ENCODE measurements around the gene TRIM32.

GRCh38 chr9:116720111-116720510, 33.0 kb downstream of the TRIM32 start:
- TF ChIP-seq CTCF (IDR thresholded peaks at IDR 0.05) = no peak
- TF ChIP-seq REST (IDR thresholded peaks at IDR 0.05; ENCODE audit: insufficient read depth in 1 of 2, low read depth in 2 of 2, low read length in 1 of 2) = no peak
